GM12878 (cell line): Measurements from ENCODE around the gene ABCC11. TPM values are rescaled to one million over a fixed set of nuclear protein-coding genes. Genes with fewer than 3 reads are reported as not detected.

Experiments used
- BACH1 ChIP-seq: fragments of 450-650 bp; IDR thresholded peaks from 2 replicates; pipeline ENCODE4 v1.6.1; 2017; ENCODE audit warnings: mild to moderate bottlenecking, borderline replicate concordance
- CREM ChIP-seq: IDR thresholded peaks from 2 replicates; pipeline ENCODE4 v1.6.1; 2014; ENCODE audit warnings: antibody characterized with exemption, low read depth
- EGR1 ChIP-seq, 2 experiments: IDR thresholded peaks; 1 replicate in 1 of 2; 2 replicates in 1 of 2; pipeline ENCODE4 v1.6.1; 2011 to 2012; ENCODE audit warnings: low read depth in 2 of 2, low read length in 2 of 2, borderline replicate concordance in 1 of 2, mild to moderate bottlenecking in 1 of 2, moderate library complexity in 1 of 2
- FOXK2 ChIP-seq: fragments of 450-650 bp; IDR thresholded peaks from 2 replicates; pipeline ENCODE4 v1.6.1; 2017; ENCODE audit warnings: mild to moderate bottlenecking, moderate library complexity
- HDAC2 ChIP-seq: fragments of 200-600 bp; sonication (generic); IDR thresholded peaks from 2 replicates; pipeline ENCODE4 v1.6.1; 2017
- HDGF ChIP-seq: fragments of 450-650 bp; IDR thresholded peaks from 2 replicates; pipeline ENCODE4 v1.6.1; 2016; ENCODE audit warnings: antibody characterized with exemption
- IKZF1 ChIP-seq: fragments of 450-650 bp; conservative IDR thresholded peaks from 2 replicates; pipeline ENCODE4 v1.6.1; 2017; ENCODE audit warnings: antibody characterized with exemption, mild to moderate bottlenecking
- MEF2A ChIP-seq: IDR thresholded peaks from 2 replicates; pipeline ENCODE4 v1.6.1; 2011; ENCODE audit warnings: low read depth, mild to moderate bottlenecking, low read length, moderate library complexity; ENCODE audit not compliant: insufficient read depth
- MTA3 ChIP-seq: IDR thresholded peaks from 2 replicates; pipeline ENCODE4 v1.6.1; 2012; ENCODE audit warnings: low read length, inconsistent platforms, borderline replicate concordance
- MYB ChIP-seq: fragments of 150-350 bp; IDR thresholded peaks from 2 replicates; pipeline ENCODE4 v1.6.1; 2014; ENCODE audit warnings: mild to moderate bottlenecking, low read depth, low read length, borderline replicate concordance
- NFIC ChIP-seq: IDR thresholded peaks from 2 replicates; pipeline ENCODE4 v1.6.1; 2012; ENCODE audit warnings: low read depth, mild to moderate bottlenecking, inconsistent platforms, low read length, moderate library complexity
- NR2F1 ChIP-seq: fragments of 450-650 bp; conservative IDR thresholded peaks from 2 replicates; pipeline ENCODE4 v1.6.1; 2017; ENCODE audit warnings: mild to moderate bottlenecking
- POU2F2 ChIP-seq: IDR thresholded peaks from 3 replicates; pipeline ENCODE4 v1.6.1; 2011; ENCODE audit warnings: low read depth, mild to moderate bottlenecking, low read length, borderline replicate concordance
- RAD21 ChIP-seq: IDR thresholded peaks from 2 replicates; pipeline ENCODE4 v1.6.1; 2011; ENCODE audit warnings: mild to moderate bottlenecking, low read depth, low read length, moderate library complexity; ENCODE audit not compliant: insufficient read depth
- RFX5 ChIP-seq: IDR thresholded peaks from 2 replicates; pipeline ENCODE4 v1.6.1; 2011; ENCODE audit warnings: low read depth, low read length, improper control_type of control experiment
- RUNX3 ChIP-seq: IDR thresholded peaks from 2 replicates; pipeline ENCODE4 v1.6.1; 2012; ENCODE audit warnings: low read length, inconsistent platforms
- SIN3A ChIP-seq: IDR thresholded peaks from 2 replicates; pipeline ENCODE4 v1.6.1; 2012; ENCODE audit warnings: low read depth, low read length, improper control_type of control experiment
- SMC3 ChIP-seq: IDR thresholded peaks from 2 replicates; pipeline ENCODE4 v1.6.1; 2011; ENCODE audit warnings: low read length, improper control_type of control experiment, borderline replicate concordance
- SUPT20H ChIP-seq: IDR thresholded peaks from 2 replicates; pipeline ENCODE4 v1.6.1; 2011; ENCODE audit warnings: low read depth, mild to moderate bottlenecking, low read length, moderate library complexity, borderline replicate concordance; ENCODE audit not compliant: control insufficient read depth
- YY1 ChIP-seq: IDR thresholded peaks from 2 replicates; pipeline ENCODE4 v1.6.1; 2011; ENCODE audit warnings: low read depth, mild to moderate bottlenecking, low read length
- ZNF24 ChIP-seq: fragments of 450-650 bp; IDR thresholded peaks from 2 replicates; pipeline ENCODE4 v1.6.1; 2017; ENCODE audit warnings: antibody characterized with exemption, mild to moderate bottlenecking
- polyA plus RNA-seq, 11 experiments: library from polyadenylated mRNA; depleted of rRNA in 4 of 11; unstranded in 6 of 11; stranded (reverse) in 5 of 11; fragments of >200 nt; fragmentation: Nextera tagmentation in 4 of 11; fragmentation: Illumina TruSeq in 1 of 11; extraction: Ambion mirVana in 4 of 11; extraction: Trizol in 1 of 11; gene quantifications; 1 replicate in 1 of 11; 2 replicates in 10 of 11; pipeline versions ENCODE4 v1.2.1 to v1.2.3, GENCODE V29; 2011 to 2016; ENCODE audit warnings: inconsistent platforms in 2 of 11, missing spikeins in 2 of 11, low read depth in 1 of 11
- total RNA-seq, 4 experiments: library from RNA; depleted of rRNA in 3 of 4; stranded (reverse); fragments of >200 nt in 3 of 4; fragmentation: Illumina TruSeq in 1 of 4; extraction: Trizol in 1 of 4; gene quantifications; 2 replicates each; pipeline versions ENCODE4 v1.2.1 to v1.2.3, GENCODE V29; 2013 to 2021
- TF ChIP-seq, protein P1 (sequence below): fragments of 450-650 bp; IDR thresholded peaks from 2 replicates; pipeline ENCODE4 v1.6.1; 2016; ENCODE audit warnings: mild to moderate bottlenecking
- TF ChIP-seq, protein P2 (sequence below): fragments of 450-650 bp; IDR thresholded peaks from 2 replicates; pipeline ENCODE4 v1.6.1; 2017; ENCODE audit warnings: low read depth, mild to moderate bottlenecking, moderate library complexity
- TF ChIP-seq, protein P3 (sequence below): IDR thresholded peaks from 2 replicates; pipeline ENCODE4 v1.6.1; 2011; ENCODE audit warnings: low read depth, low read length, improper control_type of control experiment, borderline replicate concordance
- TF ChIP-seq, protein P4 (sequence below): IDR thresholded peaks from 2 replicates; pipeline ENCODE4 v1.6.1; 2012; ENCODE audit warnings: low read depth, low read length, improper control_type of control experiment

Gene ABCC11
- total and polyA plus RNA-seq, 10 of the 15 experiments (the other 5 are each of a cell fraction or from before 2014, with no cell fraction given) = 0.04 to 0.20 (median 0.10) TPM; not detected in 6

DNA sequence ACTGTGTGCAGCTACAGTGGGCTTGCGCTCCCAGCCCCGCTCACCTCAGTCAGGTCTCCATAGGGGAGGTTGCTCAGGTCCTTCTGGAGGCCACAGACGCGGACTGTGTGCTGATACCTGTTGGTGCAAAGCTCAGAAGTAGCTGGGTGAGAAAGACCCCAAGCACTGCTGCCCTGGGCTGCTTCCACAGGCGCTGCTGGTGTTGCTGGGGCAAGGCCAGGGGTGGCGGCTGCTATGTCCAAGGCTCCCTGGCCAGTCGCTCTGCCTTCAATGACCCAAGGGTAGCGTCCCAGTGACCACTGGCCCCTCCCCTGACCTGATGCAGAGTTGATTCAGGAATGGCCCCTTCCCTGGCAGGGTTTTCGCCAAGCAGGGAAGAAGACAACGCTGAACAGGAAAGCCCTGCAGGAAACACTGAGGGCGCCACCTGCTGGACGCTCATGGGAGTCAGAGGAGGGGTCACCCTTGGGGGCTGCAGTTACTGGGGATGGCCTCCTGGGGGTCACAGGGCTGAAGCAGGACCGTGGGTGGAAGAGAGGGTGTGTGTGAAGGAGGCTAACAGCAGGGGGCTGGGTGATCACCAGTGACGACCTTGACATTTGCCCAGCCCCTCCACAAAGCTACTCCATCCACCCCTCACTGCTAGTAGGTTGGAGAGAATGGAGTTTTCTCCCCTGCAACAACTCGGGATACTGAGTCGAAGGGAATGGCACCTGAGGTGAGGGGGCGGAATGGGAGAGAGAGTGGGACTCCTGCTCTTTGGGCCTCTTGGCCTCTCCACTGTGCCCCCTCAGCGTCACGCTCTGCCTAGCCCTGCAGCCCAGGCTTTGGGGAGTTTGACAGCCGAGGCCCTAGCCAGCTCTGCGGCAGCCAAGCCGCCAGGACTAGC lies 129.9 kb downstream of the ABCC11 start (continued):
- TF ChIP-seq POU2F2 (0 out of 3 replicates have a peak, but pooled peaks have one; percentile 19), ZNF24 (no peak), NR2F1 (0 out of 2 replicates have a peak, but pooled peaks have one; percentile 8), CREM (no peak), MYB (no peak), RFX5 (no peak), IKZF1 (0 out of 2 replicates have a peak, but pooled peaks have one; percentile 44), FOXK2 (no peak), RUNX3 (no peak), SIN3A (no peak), SUPT20H (no peak), MEF2A (no peak), RAD21 (peak; percentile 86), HDAC2 (no peak), NFIC (no peak), EGR1 (IDR thresholded peaks at IDR 0.05; ENCODE audit: borderline replicate concordance in 1 of 2, low read depth in 2 of 2, low read length in 2 of 2) (peak in 1 of 2 experiments; percentile 43; a peak in 1 of 3 replicates), YY1 (peak; percentile 69), SMC3 (peak; percentile 77), MTA3 (no peak), HDGF (no peak), BACH1 (no peak)
- TF ChIP-seq, protein P1, sequence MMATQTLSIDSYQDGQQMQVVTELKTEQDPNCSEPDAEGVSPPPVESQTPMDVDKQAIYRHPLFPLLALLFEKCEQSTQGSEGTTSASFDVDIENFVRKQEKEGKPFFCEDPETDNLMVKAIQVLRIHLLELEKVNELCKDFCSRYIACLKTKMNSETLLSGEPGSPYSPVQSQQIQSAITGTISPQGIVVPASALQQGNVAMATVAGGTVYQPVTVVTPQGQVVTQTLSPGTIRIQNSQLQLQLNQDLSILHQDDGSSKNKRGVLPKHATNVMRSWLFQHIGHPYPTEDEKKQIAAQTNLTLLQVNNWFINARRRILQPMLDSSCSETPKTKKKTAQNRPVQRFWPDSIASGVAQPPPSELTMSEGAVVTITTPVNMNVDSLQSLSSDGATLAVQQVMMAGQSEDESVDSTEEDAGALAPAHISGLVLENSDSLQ = no peak
- TF ChIP-seq, protein P2, sequence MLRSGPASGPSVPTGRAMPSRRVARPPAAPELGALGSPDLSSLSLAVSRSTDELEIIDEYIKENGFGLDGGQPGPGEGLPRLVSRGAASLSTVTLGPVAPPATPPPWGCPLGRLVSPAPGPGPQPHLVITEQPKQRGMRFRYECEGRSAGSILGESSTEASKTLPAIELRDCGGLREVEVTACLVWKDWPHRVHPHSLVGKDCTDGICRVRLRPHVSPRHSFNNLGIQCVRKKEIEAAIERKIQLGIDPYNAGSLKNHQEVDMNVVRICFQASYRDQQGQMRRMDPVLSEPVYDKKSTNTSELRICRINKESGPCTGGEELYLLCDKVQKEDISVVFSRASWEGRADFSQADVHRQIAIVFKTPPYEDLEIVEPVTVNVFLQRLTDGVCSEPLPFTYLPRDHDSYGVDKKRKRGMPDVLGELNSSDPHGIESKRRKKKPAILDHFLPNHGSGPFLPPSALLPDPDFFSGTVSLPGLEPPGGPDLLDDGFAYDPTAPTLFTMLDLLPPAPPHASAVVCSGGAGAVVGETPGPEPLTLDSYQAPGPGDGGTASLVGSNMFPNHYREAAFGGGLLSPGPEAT = no peak
- TF ChIP-seq, protein P3, sequence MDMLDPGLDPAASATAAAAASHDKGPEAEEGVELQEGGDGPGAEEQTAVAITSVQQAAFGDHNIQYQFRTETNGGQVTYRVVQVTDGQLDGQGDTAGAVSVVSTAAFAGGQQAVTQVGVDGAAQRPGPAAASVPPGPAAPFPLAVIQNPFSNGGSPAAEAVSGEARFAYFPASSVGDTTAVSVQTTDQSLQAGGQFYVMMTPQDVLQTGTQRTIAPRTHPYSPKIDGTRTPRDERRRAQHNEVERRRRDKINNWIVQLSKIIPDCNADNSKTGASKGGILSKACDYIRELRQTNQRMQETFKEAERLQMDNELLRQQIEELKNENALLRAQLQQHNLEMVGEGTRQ = no peak
- TF ChIP-seq, protein P4, sequence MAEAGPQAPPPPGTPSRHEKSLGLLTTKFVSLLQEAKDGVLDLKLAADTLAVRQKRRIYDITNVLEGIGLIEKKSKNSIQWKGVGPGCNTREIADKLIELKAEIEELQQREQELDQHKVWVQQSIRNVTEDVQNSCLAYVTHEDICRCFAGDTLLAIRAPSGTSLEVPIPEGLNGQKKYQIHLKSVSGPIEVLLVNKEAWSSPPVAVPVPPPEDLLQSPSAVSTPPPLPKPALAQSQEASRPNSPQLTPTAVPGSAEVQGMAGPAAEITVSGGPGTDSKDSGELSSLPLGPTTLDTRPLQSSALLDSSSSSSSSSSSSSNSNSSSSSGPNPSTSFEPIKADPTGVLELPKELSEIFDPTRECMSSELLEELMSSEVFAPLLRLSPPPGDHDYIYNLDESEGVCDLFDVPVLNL = no peak
